ENCODE data around the gene CMTM8.

The CMTM8 gene

DNA sequence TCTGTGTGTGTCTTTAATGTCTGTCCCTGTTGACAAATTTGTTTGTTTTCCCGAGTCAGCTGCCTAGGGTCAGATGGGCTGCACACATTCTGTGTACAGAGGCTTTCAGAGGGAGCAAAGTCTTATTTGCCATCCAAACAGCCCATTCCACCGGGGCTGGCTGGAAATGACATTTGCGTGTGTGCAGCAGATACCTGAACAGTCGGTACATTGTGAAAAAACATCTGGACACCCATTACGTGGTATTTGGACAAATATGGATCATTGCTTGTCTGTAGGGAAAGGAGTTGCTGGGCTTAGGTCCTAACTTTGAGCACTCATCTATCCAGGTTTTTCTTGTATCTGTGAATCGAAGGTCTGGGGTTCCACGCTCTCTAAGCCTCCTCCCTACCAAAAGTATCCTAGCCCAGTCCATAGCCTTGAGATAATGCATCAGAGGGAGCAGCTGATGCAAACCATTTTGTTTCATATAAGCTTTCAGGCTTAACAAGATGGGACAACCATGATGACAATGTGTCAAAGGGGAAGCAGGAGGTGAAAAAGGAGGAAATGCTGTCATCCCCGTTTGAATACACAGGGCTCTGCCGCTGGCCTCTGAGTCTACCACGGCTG is 22.2 kb upstream of the CMTM8 start:
- no peak overlapping the region for H3K4me3 ChIP-seq (replicated peaks; ENCODE audit: low read depth, low read length)
- TF ChIP-seq, protein P1, sequence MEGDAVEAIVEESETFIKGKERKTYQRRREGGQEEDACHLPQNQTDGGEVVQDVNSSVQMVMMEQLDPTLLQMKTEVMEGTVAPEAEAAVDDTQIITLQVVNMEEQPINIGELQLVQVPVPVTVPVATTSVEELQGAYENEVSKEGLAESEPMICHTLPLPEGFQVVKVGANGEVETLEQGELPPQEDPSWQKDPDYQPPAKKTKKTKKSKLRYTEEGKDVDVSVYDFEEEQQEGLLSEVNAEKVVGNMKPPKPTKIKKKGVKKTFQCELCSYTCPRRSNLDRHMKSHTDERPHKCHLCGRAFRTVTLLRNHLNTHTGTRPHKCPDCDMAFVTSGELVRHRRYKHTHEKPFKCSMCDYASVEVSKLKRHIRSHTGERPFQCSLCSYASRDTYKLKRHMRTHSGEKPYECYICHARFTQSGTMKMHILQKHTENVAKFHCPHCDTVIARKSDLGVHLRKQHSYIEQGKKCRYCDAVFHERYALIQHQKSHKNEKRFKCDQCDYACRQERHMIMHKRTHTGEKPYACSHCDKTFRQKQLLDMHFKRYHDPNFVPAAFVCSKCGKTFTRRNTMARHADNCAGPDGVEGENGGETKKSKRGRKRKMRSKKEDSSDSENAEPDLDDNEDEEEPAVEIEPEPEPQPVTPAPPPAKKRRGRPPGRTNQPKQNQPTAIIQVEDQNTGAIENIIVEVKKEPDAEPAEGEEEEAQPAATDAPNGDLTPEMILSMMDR (IDR thresholded peaks at IDR 0.05; ENCODE audit: low read depth, low read length, missing control alignments) = no peak
- no peak for DNase-seq (ENCODE audit: extremely low read depth, low read depth)

DNA sequence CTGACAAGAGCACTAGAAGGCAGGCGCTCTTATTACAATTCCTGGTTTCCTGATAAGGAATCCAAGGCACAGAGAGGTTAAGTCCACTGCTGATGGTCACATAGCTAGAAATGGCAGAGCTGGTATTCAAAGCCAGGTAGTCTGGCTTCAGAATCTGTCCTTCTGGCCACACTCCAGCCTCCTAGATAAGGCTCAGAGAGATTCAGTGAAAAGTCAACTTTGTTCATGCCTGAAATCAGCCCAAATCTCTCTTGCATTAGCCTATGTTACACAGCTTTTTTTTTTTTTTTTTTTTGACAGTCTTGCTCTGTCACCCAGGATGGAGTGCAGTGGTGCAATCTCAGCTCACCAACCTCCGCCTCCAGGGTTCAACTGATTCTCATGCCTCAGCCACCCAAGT is 21.1 kb upstream of the CMTM8 start:
- no peak for DNase-seq (ENCODE audit: extremely low read depth, low read depth)
- TF ChIP-seq, protein P1 (IDR thresholded peaks at IDR 0.05; ENCODE audit: low read depth, low read length, missing control alignments) = no peak

DNA sequence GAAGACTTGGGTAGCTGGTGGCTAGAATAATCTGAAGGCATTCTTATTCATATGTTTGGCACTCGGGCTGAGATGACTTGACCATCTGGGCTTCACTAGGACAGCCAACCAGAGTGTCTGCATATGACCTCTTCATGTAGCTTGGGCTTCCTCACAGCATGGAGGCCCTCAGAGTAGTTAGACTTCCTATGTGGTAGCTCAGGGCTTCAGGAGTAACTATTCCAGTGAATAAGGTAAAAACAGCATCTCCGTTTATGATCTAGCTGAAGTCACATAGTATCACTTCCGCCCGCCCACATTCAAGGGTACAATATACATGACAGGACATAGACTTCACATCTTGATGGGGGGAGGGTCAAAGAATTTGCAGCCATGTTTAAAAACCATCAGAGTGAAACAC is 18.9 kb upstream of the CMTM8 start:
- DNase-seq (ENCODE audit: extremely low read depth, low read depth) = no peak
- TF ChIP-seq, protein P1 (IDR thresholded peaks at IDR 0.05; ENCODE audit: low read depth, low read length, missing control alignments) = no peak
- no peak overlapping the region for H3K4me3 ChIP-seq (replicated peaks; ENCODE audit: low read depth, low read length)

More for the DNA sequence above, 21.1 kb upstream of the CMTM8 start:
- H3K4me3 ChIP-seq (replicated peaks; ENCODE audit: low read depth, low read length) = no peak overlapping the region

DNA sequence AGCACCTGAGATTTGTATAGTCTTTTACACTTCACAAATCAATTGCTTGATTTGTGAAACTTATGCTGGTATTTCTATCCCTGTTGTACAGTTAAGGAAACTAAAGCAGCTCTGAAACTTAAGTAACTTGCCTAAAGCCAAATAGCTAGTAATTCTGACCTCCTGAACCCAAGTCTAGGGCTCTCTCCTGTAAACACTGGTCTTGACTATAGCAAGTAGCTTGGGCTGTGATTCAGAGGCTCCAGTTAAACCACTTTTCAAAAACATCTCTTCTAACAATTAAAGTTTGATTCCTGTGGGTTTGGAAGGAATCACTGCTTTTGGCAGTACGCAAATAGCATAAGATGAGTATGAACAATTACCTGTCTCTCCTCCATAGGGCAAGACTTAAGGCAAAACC is 18.5 kb upstream of the CMTM8 start:
- DNase-seq (ENCODE audit: extremely low read depth, low read depth) = no peak
- TF ChIP-seq, protein P1 (IDR thresholded peaks at IDR 0.05; ENCODE audit: low read depth, low read length, missing control alignments) = no peak
- H3K4me3 ChIP-seq (replicated peaks; ENCODE audit: low read depth, low read length) = no peak overlapping the region

DNA sequence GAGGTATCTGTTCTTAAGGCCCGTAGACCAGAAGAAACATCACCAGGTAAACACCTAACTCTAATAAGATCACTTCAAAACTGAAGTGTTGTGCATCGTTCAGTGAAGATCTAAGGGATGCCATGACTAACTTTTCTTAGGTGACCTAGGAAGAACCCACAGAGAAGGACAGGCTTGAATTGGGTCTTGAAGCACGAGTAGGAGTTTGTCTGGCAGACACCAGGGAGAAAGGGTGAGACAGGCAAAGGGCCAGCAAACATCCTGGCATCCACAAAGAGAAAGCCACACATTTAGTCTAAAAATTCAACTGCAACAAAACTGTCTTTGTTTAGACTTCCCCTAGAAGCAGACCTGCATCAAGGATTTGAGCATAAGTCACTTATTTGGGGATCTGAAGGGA is 15.5 kb upstream of the CMTM8 start:
- no peak for DNase-seq (ENCODE audit: extremely low read depth, low read depth)
- TF ChIP-seq, protein P1 (IDR thresholded peaks at IDR 0.05; ENCODE audit: low read depth, low read length, missing control alignments) = no peak
- H3K4me3 ChIP-seq (replicated peaks; ENCODE audit: low read depth, low read length) = no peak overlapping the region

DNA sequence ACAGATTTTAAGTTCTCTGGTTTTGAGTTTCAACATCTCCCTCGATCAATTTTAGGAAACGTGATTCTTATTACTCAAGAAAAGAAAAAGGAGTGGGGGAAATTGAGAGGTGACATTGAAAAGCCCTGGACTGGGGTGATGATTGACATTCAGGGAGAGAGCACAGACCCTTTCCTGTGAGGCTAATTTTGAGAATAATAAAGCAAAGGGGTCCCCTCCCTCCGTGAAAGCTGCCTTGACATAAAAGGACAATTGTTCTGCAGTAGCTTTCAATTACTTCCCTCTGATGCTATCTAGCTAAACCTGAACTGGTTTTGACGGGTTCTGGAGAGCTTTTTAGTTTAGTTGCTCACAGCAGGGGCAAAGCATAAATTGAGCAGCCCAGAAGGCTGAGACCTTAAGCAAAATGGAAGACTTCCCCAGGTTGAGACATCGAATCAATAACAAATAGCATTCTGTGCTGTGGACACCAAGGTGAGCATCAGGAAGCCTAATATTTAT is 14.4 kb upstream of the CMTM8 start:
- TF ChIP-seq, protein P1 (IDR thresholded peaks at IDR 0.05; ENCODE audit: low read depth, low read length, missing control alignments) = no peak
- no peak overlapping the region for H3K4me3 ChIP-seq (replicated peaks; ENCODE audit: low read depth, low read length)
- no peak for DNase-seq (ENCODE audit: extremely low read depth, low read depth)
